C4-2B (cell line): ENCODE results near the gene CD37.

Experiments
- CTCF ChIP-seq: fragments of 450-650 bp; conservative IDR thresholded peaks from 2 replicates; pipeline ENCODE4 v1.5.1; 2017; ENCODE audit warnings: mild to moderate bottlenecking
- ZFX ChIP-seq: fragments of 450-650 bp; IDR thresholded peaks from 2 replicates; pipeline ENCODE4 v1.6.1; 2017

GRCh38 chr19:49364083-49364737, 29.0 kb downstream of the CD37 start:
- no peak for TF ChIP-seq CTCF
- no peak for TF ChIP-seq ZFX
